Forelimb muscle (tissue), 1 donor: ENCODE measurements around the gene HDAC9. TPM values are rescaled to one million over a fixed set of nuclear protein-coding genes. Genes with fewer than 3 reads are reported as not detected.
"Not testable (repeated sequence)": the region's sequence is repeated elsewhere in the genome, so short reads cannot be mapped to it uniquely, and the experiment has no call there.

Experiments
- DNase-seq: peaks from one replicate; pipeline ENCODE4 v3.0.0-alpha.2; 2013; ENCODE audit warnings: low read depth
- polyA plus RNA-seq: library from polyadenylated mRNA; unstranded; fragments of 120-200 nt; gene quantifications from one replicate; pipeline ENCODE4 v1.2.1, GENCODE V29; 2013; ENCODE audit not compliant: insufficient read length

HDAC9 gene
- polyA plus RNA-seq, 1 donor = 18.6 TPM

- no peak for DNase-seq
Measured at GRCh38 chr7:18965657-18966056, 470.1 kb downstream of the HDAC9 start.

GRCh38 chr7:18967755-18968154 is 472.2 kb downstream of the HDAC9 start:
- DNase-seq = not testable (repeated sequence)

- DNase-seq = no peak
Measured at GRCh38 chr7:18971839-18972238, 476.3 kb downstream of the HDAC9 start.

- no peak for DNase-seq
Measured at GRCh38 chr7:18974803-18975202, 479.3 kb downstream of the HDAC9 start.

GRCh38 chr7:18975276-18975675 is 479.7 kb downstream of the HDAC9 start:
- DNase-seq = no peak

GRCh38 chr7:18975689-18976280 is 480.2 kb downstream of the HDAC9 start:
- no peak for DNase-seq

- no peak for DNase-seq
Measured at GRCh38 chr7:18976715-18977471, 481.3 kb downstream of the HDAC9 start.

GRCh38 chr7:18978108-18978495 is 482.6 kb downstream of the HDAC9 start:
- peak; percentile 17 for DNase-seq

- DNase-seq = not testable (repeated sequence)
Measured at GRCh38 chr7:18990700-18991099, 495.2 kb downstream of the HDAC9 start.

GRCh38 chr7:18993933-18994668 is 498.6 kb downstream of the HDAC9 start:
- DNase-seq = no peak

- DNase-seq = no peak
Measured at GRCh38 chr7:18995270-18995671, 499.7 kb downstream of the HDAC9 start.

- DNase-seq = no peak
Measured at GRCh38 chr7:18995811-18996426, 500.4 kb downstream of the HDAC9 start.

GRCh38 chr7:18996583-18996982 is 501.0 kb downstream of the HDAC9 start:
- no peak for DNase-seq

- no peak for DNase-seq
Measured at GRCh38 chr7:18997477-18998150, 502.1 kb downstream of the HDAC9 start.

- no peak for DNase-seq
Measured at GRCh38 chr7:19000410-19000809, 504.9 kb downstream of the HDAC9 start.

GRCh38 chr7:19001854-19002253 is 506.3 kb downstream of the HDAC9 start:
- no peak for DNase-seq

GRCh38 chr7:19009241-19009935 is 513.8 kb downstream of the HDAC9 start:
- no peak for DNase-seq

- no peak for DNase-seq
Measured at GRCh38 chr7:19009936-19010280, 514.4 kb downstream of the HDAC9 start.

GRCh38 chr7:19011212-19011611 is 515.7 kb downstream of the HDAC9 start:
- DNase-seq = no peak

GRCh38 chr7:19015098-19015497 is 519.5 kb downstream of the HDAC9 start:
- DNase-seq = no peak

- no peak for DNase-seq
Measured at GRCh38 chr7:19016140-19016539, 520.6 kb downstream of the HDAC9 start.
